HEK293T (cell line): ENCODE results near the gene ANXA11.

ENCODE experiments used
- ARNT ChIP-seq: fragments of 450-650 bp; IDR thresholded peaks from 2 replicates; pipeline ENCODE4 v1.6.1; 2017; ENCODE audit warnings: mild to moderate bottlenecking
- BHLHE40 ChIP-seq: fragments of 450-650 bp; IDR thresholded peaks from 2 replicates; pipeline ENCODE4 v1.6.1; 2016; ENCODE audit warnings: mild to moderate bottlenecking, moderate library complexity, borderline replicate concordance
- CTBP1 ChIP-seq: fragments of 450-650 bp; IDR thresholded peaks from 2 replicates; pipeline ENCODE4 v1.6.1; 2016; ENCODE audit warnings: borderline replicate concordance
- FOXA1 ChIP-seq: fragments of 450-650 bp; IDR thresholded peaks from 2 replicates; pipeline ENCODE4 v1.6.1; 2016; ENCODE audit warnings: mild to moderate bottlenecking
- FOXK2 ChIP-seq: fragments of 450-650 bp; IDR thresholded peaks from 2 replicates; pipeline ENCODE4 v1.6.1; 2016; ENCODE audit warnings: mild to moderate bottlenecking
- FOXM1 ChIP-seq: fragments of 450-650 bp; IDR thresholded peaks from 2 replicates; pipeline ENCODE4 v1.6.1; 2017; ENCODE audit warnings: mild to moderate bottlenecking, borderline replicate concordance
- L3MBTL2 ChIP-seq: fragments of 450-650 bp; conservative IDR thresholded peaks from 2 replicates; pipeline ENCODE4 v1.6.1; 2016; ENCODE audit warnings: mild to moderate bottlenecking
- LEF1 ChIP-seq: fragments of 450-650 bp; IDR thresholded peaks from 2 replicates; pipeline ENCODE4 v1.6.1; 2017; ENCODE audit warnings: mild to moderate bottlenecking, borderline replicate concordance
- SP1 ChIP-seq: fragments of 450-650 bp; IDR thresholded peaks from 2 replicates; pipeline ENCODE4 v1.6.1; 2017
- SUZ12 ChIP-seq: fragments of 450-650 bp; IDR thresholded peaks from 2 replicates; pipeline ENCODE4 v1.6.1; 2016; ENCODE audit warnings: mild to moderate bottlenecking
- TARDBP ChIP-seq: fragments of 450-650 bp; IDR thresholded peaks from 2 replicates; pipeline ENCODE4 v1.6.1; 2016
- ZNF384 ChIP-seq: fragments of 450-650 bp; IDR thresholded peaks from 2 replicates; pipeline ENCODE4 v1.6.1; 2016
- TF ChIP-seq, protein P1 (sequence below): fragments of 450-650 bp; IDR thresholded peaks from 2 replicates; pipeline ENCODE4 v1.6.1; 2016

DNA sequence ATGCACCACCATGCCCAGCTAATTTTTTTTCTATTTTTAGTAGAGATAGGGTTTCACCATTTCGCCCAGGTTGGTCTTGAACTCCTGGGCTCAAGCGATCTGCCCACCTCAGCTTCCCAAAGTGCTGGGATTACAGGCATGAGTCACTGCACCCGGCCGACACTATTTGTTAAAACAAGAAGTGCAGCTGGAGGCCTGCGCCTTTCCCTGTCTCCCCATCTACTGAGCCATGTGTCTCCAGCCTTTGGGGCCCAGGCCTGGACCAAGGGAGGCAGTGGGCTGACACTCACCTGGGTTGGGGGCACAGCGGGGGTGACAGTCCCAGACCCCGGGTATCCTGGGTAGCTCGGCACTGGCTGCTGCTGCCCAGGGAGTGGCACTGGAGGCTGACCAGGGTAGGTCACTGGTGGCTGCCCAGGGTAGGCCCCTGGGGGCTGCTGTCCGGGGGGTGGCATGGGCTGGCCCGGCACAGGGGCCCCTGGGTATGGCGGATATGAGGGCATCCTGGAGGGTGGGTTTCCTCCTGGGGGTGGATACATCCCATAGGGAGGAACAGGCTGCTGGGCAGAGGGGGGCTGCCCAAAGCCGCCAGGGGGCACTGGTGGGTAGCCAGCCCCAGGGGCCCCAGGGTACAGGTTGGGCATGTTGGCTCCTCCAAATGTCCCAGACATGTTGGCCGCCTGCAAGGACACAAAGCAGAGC lies 36.5 kb downstream of the ANXA11 start:
- TF ChIP-seq FOXA1 (no peak), FOXK2 (no peak), ZNF384 (no peak), SP1 (no peak), SUZ12 (no peak), BHLHE40 (no peak), CTBP1 (no peak), FOXM1 (no peak), LEF1 (no peak), ARNT (no peak), TARDBP (no peak), L3MBTL2 (no peak)
- TF ChIP-seq, protein P1, sequence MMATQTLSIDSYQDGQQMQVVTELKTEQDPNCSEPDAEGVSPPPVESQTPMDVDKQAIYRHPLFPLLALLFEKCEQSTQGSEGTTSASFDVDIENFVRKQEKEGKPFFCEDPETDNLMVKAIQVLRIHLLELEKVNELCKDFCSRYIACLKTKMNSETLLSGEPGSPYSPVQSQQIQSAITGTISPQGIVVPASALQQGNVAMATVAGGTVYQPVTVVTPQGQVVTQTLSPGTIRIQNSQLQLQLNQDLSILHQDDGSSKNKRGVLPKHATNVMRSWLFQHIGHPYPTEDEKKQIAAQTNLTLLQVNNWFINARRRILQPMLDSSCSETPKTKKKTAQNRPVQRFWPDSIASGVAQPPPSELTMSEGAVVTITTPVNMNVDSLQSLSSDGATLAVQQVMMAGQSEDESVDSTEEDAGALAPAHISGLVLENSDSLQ = no peak
